Uterus (tissue), 4 donors: ENCODE measurements around the gene MAPK11. TPM values are rescaled to one million over a fixed set of nuclear protein-coding genes. Genes with fewer than 3 reads are reported as not detected.
A peak's percentile ranks its signal among the peaks of the same experiment; 100 is the strongest.

ENCODE experiments used
- DNase-seq, 2 donors: peaks; one replicate each; pipeline ENCODE4 v3.0.0-alpha.2; 2019 to 2020
- H3K27ac ChIP-seq, 2 donors: fragments of 200-600 bp; sonication (generic); 1 replicate in 1 of 2; 2 replicates in 1 of 2; pipeline ENCODE4 v1.5.1; 2016 to 2018
- H3K27me3 ChIP-seq, 2 donors: fragments of 200-600 bp; sonication (generic); one replicate each; pipeline ENCODE4 v1.5.1; 2018 to 2019; ENCODE audit warnings: control low read depth in 1 of 2
- H3K36me3 ChIP-seq, 2 donors: fragments of 200-600 bp; sonication (generic); one replicate each; pipeline ENCODE4 v1.5.1; 2019; ENCODE audit warnings: control low read depth in 1 of 2
- H3K4me1 ChIP-seq, 2 donors: fragments of 200-600 bp; sonication (generic); one replicate each; pipeline ENCODE4 v1.5.1; 2018 to 2019; ENCODE audit warnings: control low read depth in 1 of 2
- H3K4me3 ChIP-seq, 2 donors: fragments of 200-600 bp; sonication (generic); 1 replicate in 1 of 2; 2 replicates in 1 of 2; pipeline ENCODE4 v1.5.1; 2018 to 2019; ENCODE audit warnings: mild to moderate bottlenecking in 1 of 2
- H3K9me3 ChIP-seq, 2 donors: fragments of 200-600 bp; sonication (generic); one replicate each; pipeline ENCODE4 v1.5.1; 2019; ENCODE audit warnings: control low read depth in 1 of 2
- POLR2A ChIP-seq, 2 donors: fragments of 450-650 bp; IDR thresholded peaks; one replicate each; pipeline ENCODE4 v1.6.1; 2016; ENCODE audit warnings: antibody characterized with exemption in 2 of 2, mild to moderate bottlenecking in 1 of 2, moderate library complexity in 1 of 2
- intact Hi-C: fragments of 100-400 bp; cut with DNase I; formaldehyde crosslinking; loops from one replicate; pipeline ENCODE4 v1.15.1; 2023; ENCODE audit warnings: low total_unique reads
- total RNA-seq, 4 donors: library from RNA; depleted of rRNA in 3 of 4; stranded (reverse); fragments of >200 nt in 3 of 4; gene quantifications; one replicate each; pipeline versions ENCODE4 v1.1.0 to v1.2.4, GENCODE V29; 2014 to 2023
- TF ChIP-seq, protein P1 (sequence below), 4 experiments: fragments of 200-600 bp in 2 of 4; fragments of 450-650 bp in 2 of 4; sonication (generic) in 2 of 4; IDR thresholded peaks; one replicate each; pipeline ENCODE4 v1.5.1; 2016 to 2019; ENCODE audit warnings: antibody characterized with exemption in 4 of 4, mild to moderate bottlenecking in 2 of 4, moderate library complexity in 1 of 4
- donor health status: DM: yes; HTN: yes; CAD: no.

MAPK11 gene
- total RNA-seq, 4 donors from 2014 or later: 7.9 to 39.5 (median 22.4) TPM

- H3K9me3 ChIP-seq: no peaks in the 10 kb centered on the region
- H3K27ac ChIP-seq: peak within 1 kb of the TSS; percentile 70 to 77
- peak; percentile 66 to 78 for DNase-seq
- H3K36me3 ChIP-seq: no peaks in the 10 kb centered on the region
- peak within 1 kb of the TSS; percentile 39 to 45 for H3K4me3 ChIP-seq
- TF ChIP-seq, protein P1, sequence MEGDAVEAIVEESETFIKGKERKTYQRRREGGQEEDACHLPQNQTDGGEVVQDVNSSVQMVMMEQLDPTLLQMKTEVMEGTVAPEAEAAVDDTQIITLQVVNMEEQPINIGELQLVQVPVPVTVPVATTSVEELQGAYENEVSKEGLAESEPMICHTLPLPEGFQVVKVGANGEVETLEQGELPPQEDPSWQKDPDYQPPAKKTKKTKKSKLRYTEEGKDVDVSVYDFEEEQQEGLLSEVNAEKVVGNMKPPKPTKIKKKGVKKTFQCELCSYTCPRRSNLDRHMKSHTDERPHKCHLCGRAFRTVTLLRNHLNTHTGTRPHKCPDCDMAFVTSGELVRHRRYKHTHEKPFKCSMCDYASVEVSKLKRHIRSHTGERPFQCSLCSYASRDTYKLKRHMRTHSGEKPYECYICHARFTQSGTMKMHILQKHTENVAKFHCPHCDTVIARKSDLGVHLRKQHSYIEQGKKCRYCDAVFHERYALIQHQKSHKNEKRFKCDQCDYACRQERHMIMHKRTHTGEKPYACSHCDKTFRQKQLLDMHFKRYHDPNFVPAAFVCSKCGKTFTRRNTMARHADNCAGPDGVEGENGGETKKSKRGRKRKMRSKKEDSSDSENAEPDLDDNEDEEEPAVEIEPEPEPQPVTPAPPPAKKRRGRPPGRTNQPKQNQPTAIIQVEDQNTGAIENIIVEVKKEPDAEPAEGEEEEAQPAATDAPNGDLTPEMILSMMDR (IDR thresholded peaks at IDR 0.05): no peak
- TF ChIP-seq POLR2A (IDR thresholded peaks at IDR 0.05): peak in 1 of 2 donors; percentile 33
- peaks cover 6 to 16% of the 10 kb centered on the region in 2 donors for H3K4me1 ChIP-seq
- H3K27me3 ChIP-seq: no peaks in the 10 kb centered on the region
- intact Hi-C loops: loop anchor here (5.0 kb wide), 1 partner anchor 91 kb away; the partner anchor contains the start of gene PPP6R2
Observed at GRCh38 chr22:50250555-50251476, 19.4 kb downstream of the MAPK11 start, which contains the start of gene HDAC10. Gene HDAC10, minus strand, starts transcription at chr22:50251265. Its CDS starts 233 bp downstream, at chr22:50251032.

- Histone ChIP-seq H3K36me3 (no peaks in the 10 kb centered on the region), H3K9me3 (no peaks in the 10 kb centered on the region), H3K27ac (peak overlapping the region in 1 of 2 donors; percentile 77), H3K4me1 (peaks cover 6 to 22% of the 10 kb centered on the region in 2 donors), H3K27me3 (no peaks in the 10 kb centered on the region), H3K4me3 (peak overlapping the region; percentile 39 to 45)
- TF ChIP-seq, protein P1 (IDR thresholded peaks at IDR 0.05): no peak
- TF ChIP-seq POLR2A (IDR thresholded peaks at IDR 0.05): no peak
- intact Hi-C loops: loop anchor here (5.0 kb wide), 1 partner anchor 92 kb away; the partner anchor contains the start of gene PPP6R2
- no peak for DNase-seq
Observed at GRCh38 chr22:50250249-50250554, 20.0 kb downstream of the MAPK11 start.

DNA sequence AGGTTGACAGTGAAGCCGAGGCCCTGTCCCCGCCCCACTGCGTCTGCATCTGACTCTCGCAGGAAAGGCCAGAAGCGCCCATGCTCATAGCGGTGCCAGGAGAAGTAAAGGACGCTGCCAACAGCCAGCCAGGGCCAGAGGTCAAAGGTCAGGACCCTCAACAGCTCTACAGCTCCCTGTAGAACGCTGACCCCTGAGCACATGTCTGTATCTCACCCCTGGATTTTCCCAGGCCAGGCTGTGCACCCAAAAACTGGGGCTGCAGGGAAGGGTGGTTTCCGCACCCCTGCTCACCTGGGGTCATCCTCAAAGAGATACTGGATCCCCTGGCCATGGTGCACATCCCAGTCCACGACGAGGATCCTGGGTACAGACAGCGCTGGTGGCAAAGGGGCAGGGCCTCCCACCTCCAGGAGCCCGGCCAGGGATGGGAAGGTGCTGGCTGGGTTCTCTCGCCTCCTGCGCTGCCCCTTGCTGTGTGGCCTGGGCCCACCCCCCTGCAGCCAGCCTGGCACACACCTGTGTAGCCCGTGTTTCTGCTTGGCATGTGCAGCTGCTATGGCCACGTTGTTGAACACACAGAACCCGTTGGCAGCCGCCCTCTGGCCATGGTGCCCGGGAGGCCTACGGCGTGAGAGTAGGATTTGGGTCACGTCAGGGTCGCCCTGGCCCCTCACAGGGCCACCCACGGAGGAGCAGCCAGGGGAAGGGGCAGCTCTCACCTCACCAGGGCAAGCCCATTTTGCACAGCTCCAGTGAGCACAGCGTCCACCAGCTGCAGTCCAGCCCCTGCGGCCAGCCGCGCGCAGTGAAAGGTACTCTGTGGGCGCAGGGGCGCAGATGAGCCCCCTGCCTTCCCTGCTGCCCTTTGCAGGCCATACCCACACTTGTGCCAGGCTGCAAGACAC is 20.6 kb downstream of the MAPK11 start:
- no peaks in the 10 kb centered on the region for H3K36me3 ChIP-seq
- no peak overlapping the region for H3K4me3 ChIP-seq
- no peak for DNase-seq
- H3K27me3 ChIP-seq: no peaks in the 10 kb centered on the region
- peaks cover 6 to 22% of the 10 kb centered on the region in 2 donors for H3K4me1 ChIP-seq
- H3K27ac ChIP-seq: no peak overlapping the region
- intact Hi-C loops: loop anchor here (5.0 kb wide), 1 partner anchor 93 kb away; the partner anchor contains the start of gene PPP6R2
- no peaks in the 10 kb centered on the region for H3K9me3 ChIP-seq
- TF ChIP-seq POLR2A (IDR thresholded peaks at IDR 0.05): no peak
- TF ChIP-seq, protein P1 (IDR thresholded peaks at IDR 0.05): no peak

DNA sequence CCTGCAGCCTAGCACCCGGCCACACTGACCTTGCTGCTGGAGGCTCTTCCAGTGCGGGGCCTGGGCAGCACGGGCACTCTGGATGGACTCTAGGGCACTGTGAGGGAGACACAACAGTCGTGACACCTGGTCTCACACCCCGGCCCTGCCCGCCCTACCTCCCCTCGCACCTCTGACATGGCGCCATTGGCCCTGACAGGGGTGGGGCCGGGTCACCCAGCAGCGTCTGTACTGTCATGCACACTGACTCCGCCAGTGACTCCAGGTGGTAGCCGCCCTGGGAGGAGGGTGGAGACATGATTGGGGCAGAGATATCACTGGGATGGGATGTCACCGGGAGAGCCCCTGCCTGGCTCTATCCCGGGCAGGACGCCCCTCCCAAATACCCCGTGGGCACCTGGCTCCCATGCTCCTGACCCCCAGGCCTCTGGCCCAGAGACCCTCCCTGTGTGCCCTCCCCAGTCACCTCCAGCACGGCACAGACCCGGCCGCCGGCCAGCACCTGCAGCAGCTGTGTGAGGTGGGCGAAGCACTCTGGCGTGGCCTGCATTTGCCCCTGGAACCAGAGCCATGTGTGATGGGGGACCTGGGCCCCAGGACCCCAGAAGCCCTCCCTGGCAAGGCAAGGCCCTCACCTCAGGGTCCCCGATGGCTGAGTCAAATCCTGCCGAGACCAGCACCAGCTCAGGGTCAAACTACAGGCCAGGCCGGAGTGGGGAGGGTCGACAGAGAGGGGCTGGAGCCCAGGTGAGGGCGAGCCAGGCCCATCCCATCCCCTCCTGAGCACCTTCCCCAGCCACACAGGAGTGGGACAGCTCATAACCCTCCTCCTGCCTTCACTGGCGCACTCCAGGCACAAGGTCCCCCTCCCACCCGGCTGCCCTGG is 21.7 kb downstream of the MAPK11 start:
- Histone ChIP-seq H3K4me3 (no peak overlapping the region), H3K4me1 (peaks cover 6 to 29% of the 10 kb centered on the region in 2 donors), H3K27me3 (no peaks in the 10 kb centered on the region), H3K36me3 (no peaks in the 10 kb centered on the region), H3K27ac (no peak overlapping the region), H3K9me3 (no peaks in the 10 kb centered on the region)
- no peak for DNase-seq
- intact Hi-C loops: no loop called here
- no peak for TF ChIP-seq POLR2A (IDR thresholded peaks at IDR 0.05)
- TF ChIP-seq, protein P1 (IDR thresholded peaks at IDR 0.05): no peak
